ENCODE data around the gene TP53I3.
"Not testable (repeated sequence)": the region's sequence is repeated elsewhere in the genome, so short reads cannot be mapped to it uniquely, and the experiment has no call there.

The TP53I3 gene

DNA sequence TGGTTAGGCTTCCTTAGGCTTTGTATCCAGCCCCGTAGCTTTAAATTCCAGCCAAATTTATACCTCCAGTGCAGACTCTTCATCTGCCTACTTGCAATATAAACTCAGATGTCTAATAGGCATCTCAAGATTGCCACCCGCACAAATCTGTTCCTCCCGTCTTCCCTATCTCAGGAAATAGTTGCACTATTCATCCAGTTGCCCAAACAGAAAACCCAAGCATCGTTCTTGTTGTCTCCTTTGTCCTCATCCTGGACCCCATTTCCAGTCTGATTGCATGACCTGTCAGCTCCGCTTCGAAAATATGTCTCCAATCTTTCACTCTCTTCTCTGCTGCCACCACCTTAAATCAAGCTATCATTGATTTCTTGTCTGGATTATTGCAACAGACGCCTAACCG, 32.8 kb downstream of the TP53I3 start:
- no peak for DNase-seq

DNA sequence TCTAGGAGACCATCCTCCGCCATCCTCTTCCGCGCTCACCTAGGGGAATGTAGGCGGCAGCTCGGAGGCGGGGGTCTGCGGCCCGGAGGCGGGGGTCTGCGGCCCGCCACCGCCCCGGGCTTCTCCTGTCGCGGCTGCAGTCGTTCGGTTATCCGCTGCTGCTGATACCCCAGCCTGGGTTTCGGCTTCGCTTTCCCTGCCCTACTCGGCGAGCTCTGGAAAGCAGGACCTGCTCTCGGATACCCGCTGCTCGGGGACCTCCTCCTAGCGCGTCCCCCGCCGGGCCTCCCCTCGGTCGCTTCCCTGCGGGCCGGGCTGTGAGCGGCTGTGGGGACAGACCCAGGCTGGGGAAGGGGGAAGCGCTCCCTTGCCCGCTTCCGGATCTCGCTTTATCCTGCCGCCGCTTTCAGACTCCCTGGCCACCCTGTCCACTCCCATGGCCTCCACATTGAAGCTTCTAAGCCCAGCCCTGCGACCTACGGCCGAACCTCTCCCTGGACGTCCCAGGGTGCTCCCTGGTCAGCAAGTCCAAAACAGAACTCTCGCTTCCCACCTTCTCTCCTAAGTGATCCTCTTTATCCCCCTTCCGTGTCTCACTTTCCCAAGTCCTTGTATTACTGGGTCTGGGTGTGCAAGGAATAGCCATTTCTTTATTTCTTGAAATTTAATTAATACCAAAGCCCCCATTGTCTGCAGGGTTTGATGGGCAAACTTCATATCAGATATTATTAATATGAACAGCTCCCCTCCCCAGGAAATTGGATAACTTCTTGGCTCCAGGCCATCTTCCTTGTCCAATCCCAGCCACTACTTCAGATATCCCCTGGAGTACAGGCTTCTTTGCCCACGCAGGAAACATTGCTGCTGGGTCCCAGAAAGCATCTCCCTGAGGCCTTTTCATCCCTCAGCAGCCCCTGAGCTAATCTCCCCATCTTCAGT, 34.3 kb downstream of the TP53I3 start:
- DNase-seq: no peak

DNA sequence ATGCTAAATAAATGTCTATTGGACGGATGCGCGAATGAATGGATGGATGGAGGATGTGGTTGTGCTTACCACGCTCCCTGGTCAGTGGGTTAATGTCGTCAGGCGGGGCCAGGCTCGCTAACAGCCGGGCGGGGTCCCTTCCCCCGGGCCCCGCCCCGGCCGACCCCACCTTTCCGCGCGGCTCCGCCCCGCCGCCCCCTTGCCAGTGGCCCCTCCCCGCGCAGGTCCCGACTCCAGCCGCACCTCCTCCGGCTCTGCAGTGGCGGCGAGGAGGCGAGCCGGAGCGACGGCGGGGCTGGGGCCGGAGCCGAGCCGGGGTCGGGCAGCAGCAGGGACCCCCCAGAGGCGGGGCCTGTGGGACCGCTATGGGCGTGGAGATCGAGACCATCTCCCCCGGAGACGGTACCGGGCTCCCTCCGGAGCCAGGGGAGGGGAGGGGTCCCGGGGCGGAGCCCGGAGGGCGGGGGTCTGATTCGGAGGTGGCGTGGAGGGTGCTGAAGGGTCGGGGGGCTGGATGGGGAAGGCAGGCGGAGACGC, 35.1 kb downstream of the TP53I3 start, which contains the start of gene FKBP1B:
Gene FKBP1B, plus strand, starts transcription at position 257 of the 537 bp plus-strand sequence. Its CDS starts 109 bp downstream, at position 366.
- DNase-seq: peak; percentile 60

DNA sequence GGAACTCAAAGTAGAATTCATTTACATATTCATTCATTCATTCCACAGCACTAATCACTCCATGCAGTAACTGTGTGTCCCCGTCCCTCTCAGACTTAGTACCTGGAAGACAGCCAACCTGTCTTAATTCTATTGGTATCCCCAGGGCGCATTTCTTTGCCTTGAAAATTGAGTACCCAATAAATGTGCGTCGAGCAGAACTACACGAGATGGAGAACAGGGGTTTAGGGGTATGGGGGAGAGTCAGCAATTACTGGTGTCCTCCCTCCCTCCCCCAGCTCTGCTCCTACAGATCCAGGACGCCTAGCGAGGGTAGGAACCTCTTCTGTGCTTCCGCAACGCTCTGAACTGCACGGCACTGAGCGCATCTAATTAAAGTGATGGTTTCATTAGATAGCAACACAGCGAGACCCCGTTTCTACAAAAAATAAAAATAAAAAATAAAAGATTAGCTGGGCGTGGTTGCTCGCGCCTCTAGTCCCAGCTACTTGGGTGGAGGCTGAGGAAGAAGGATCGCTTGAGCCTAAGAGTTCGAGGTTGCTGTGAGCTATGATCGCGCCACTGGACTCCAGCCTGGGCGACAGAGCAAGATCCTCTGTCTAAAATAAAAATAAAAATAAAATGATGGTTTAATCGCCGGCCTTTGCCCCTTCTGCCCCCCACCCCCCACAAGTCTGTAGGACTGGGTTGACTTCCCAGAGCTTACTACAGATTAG, 35.7 kb downstream of the TP53I3 start:
- peak; percentile 52 for DNase-seq

DNA sequence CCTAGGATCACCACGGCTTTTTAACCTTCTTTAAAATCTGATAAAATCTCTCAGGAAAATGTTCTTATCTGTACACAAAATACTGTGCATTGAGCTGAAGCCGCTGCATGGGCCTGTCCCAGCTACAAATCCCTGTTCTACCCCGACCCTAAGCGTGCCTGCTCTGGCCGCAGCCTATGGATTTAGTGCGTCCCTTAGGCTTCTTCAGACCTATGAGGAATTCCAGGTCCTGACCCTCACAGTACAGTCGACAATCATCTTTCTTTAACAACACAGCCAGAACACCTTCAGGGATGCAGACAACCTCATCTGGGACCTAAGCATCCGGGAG, 37.0 kb downstream of the TP53I3 start:
- no peak for DNase-seq

DNA sequence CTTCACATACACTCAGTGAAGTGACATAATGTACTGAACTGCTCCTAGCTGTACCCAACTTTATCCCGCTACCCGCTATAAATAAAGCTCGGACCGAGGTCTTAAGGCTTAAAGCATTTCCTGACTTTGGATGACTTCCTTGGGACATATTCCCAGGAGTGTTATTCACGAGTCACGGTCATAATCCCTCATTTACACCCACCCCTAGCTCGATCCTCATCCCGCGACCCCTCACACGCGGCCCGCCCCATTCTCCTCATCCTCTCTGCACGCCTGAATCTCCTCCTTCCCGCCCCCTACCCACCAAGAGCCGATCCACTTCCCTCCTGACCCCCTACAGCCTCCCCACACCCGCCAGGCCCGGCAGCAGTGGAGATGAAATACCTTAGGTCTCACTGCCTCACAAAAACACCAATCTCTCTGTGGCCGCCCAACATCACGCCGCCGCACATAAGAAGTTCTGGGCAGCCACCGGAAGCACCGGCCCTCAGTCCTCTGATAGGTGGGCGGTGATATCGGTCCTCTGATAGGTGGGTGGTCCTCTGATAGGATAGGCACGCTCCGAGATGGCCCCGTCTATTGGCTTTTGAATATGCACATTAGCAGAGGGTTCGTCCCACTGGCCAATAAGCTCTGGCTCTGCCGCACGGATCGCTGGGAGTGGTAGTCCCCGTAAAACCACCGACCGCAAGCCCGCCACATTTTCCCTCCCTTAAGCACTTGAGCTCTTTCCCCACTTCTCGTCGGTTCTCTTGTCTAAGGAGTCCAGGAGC, 37.5 kb downstream of the TP53I3 start, which contains the start of gene WDCP:
Gene WDCP, minus strand, starts transcription at position 462 of the 773 bp plus-strand sequence. CDS start 7,897 bp downstream, outside the sequence.
- peak; percentile 99 for DNase-seq

DNA sequence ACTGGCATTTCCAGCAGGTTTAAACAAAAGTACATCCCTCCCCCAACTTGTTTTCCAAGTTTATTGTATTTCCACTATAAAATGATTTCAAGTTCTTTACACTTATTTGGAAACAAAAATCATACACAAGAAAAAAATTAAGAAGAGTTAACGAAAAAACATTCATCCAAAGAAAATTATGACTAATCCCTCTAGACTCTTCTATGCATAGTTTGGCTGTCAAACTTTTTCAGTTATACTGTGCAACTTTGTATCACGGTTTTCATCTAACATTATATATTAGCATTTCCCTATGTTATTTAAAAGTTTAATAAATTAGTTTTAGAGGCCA, 38.1 kb downstream of the TP53I3 start:
- no peak for DNase-seq

DNA sequence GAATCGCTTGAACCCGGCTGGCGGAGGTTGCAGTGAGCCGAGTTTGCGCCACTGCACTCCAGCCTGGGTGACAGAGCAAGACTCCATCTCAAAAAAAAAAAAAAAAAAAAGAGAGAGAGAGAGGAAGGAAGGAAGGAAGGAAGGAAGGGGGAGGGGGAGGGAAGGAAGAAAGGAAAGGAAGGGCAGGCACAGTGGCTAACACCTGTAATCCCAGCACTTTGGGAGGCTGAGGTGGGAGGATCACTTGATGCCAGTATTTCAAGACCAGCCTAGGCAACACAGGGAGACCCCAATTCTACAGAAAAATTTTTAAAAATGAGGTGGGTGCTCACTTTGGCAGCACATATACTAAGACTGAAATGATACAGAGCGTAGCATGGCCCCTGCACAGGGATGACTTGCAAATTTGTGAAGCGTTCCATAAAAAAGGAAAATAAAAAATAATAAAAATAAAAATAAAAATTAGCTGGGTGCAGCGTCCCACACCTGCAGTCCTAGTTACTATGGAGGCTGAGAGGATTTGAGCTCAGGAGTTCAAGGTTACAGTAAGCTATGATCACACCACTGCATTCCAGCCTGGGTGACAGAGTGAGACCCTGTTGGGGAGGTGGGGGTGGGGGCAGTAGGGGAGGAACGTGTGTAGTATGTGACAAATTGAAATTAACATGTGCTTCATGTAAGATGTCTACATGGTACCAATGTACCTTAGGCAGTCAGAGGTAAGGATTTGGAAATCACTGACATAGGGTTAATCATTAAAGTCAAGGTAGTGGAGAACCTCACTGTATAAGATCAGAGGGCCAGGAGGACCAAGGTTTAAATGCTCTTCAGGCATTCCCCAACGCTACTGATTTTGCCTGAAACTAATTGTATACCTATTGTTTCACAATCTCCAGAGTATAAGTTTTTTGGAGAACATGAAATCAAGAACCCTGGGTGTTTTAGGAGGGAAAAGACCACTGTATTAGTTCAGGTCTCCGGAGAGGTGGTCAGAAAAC, 38.8 kb downstream of the TP53I3 start:
- DNase-seq: no peak

DNA sequence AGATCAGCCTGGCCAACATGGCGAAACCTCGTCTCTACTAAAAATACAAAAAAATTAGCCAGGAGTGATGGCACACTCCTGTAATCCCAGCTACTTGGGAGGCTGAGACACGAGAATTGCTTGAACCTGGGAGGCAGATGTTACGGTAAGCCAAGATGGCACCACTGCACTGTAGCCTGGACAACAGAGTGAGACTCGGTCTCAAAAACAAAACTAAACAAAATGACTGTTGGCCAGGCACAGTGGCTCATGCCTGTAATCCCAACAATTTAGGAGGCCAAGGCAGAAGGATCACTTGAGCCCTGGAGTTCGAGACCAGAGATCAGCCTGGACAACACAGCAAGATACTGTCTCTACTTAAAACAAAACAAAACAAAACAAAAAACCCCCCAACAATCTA, 41.5 kb downstream of the TP53I3 start:
- DNase-seq: not testable (repeated sequence)

DNA sequence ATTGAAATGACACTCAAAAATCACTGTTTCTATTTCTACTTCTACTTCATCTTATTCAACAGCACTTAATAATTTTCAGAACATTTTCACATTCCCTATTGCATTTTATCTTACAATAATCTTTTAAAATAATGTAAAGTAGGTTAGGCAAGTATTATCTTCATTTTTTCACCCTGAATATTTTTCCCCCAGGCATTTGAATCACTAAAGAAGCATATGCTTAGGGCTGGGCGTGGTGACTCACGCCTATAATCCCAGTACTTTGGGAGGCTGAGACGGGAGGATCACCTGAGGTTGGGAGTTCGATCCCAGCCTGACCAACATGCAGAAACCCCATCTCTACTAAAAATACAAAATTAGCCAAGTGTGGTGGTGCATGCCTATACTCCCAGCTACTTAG, 44.1 kb downstream of the TP53I3 start:
- no peak for DNase-seq

DNA sequence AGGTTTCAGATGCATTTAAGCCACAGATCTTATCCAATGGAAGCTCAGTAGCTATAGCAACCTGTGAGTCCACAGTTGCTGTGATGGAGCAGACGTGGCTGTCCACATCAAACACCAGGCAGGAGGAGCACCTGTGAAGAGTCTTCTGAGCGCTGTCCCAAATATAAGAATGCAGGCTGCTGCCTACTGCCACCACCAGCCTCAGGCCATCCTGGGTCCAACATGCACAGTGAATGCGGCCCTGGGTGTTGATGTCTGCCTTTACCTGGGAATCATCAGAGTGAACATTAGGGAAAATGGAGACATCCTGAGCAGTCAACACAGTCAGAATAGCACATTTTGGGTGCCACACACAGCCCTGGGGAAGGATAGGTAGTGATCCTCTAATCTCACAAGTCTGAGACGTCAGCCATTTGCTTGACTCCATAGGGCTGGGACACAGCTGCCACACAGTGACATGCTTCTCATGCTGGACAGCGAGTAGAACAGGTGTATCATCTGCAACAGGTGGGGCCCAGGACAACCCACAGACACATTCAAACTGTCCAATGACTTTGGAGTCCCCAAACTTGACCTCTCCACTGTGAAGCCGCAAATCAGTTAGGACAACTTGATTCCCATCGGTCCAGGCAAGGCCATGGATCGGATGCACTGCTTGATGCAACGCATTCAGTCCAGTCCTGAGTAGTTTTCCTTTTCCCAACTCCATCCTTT, 45.7 kb downstream of the TP53I3 start:
- no peak for DNase-seq
